Kidney epithelial cell (primary cell): ENCODE measurements around the gene NOP16. TPM values are rescaled to one million over a fixed set of nuclear protein-coding genes. Genes with fewer than 3 reads are reported as not detected.

Experiments used
- DNase-seq: peaks from one replicate; pipeline ENCODE4 v3.0.0-alpha.2; 2010; ENCODE audit warnings: low read depth
- H3K27me3 ChIP-seq: 2 replicates; pipeline ENCODE4 v1.6.0; 2011; ENCODE audit warnings: low read length; ENCODE audit not compliant: control insufficient read depth, insufficient read depth
- H3K36me3 ChIP-seq: 2 replicates; pipeline ENCODE4 v1.5.1; 2011; ENCODE audit warnings: low read length; ENCODE audit not compliant: control insufficient read depth, insufficient read depth
- H3K4me3 ChIP-seq: 2 replicates; pipeline ENCODE4 v1.5.1; 2011; ENCODE audit warnings: low read depth, mild to moderate bottlenecking, control low read depth, low read length
- CTCF ChIP-seq: IDR thresholded peaks from 2 replicates; pipeline ENCODE4 v1.5.1; 2011; ENCODE audit warnings: mild to moderate bottlenecking, moderate library complexity, low read length, control low read depth, inconsistent platforms; ENCODE audit not compliant: insufficient read depth, poor library complexity, severe bottlenecking
- total RNA-seq: library from RNA; depleted of rRNA; stranded (reverse); fragments of >200 nt; gene quantifications from 2 replicates; pipeline ENCODE4 v1.2.3, GENCODE V29; 2015

NOP16 gene
- total RNA-seq, 1 donor from 2014 or later: 17.8 TPM

- TF ChIP-seq CTCF: no peak
- DNase-seq: no peak
- Histone ChIP-seq H3K36me3 (peaks cover 2% of the 10 kb centered on the region), H3K27me3 (no peaks in the 10 kb centered on the region), H3K4me3 (no peak overlapping the region)
These were observed 5.7 kb upstream of the NOP16 start for GRCh38 chr5:176394096-176394495.

GRCh38 chr5:176392526-176392925, 4.1 kb upstream of the NOP16 start:
- TF ChIP-seq CTCF: no peak
- DNase-seq: no peak
- Histone ChIP-seq H3K4me3 (no peak overlapping the region), H3K36me3 (peaks cover 2% of the 10 kb centered on the region), H3K27me3 (no peaks in the 10 kb centered on the region)

GRCh38 chr5:176391999-176392398, 3.6 kb upstream of the NOP16 start:
- H3K36me3 ChIP-seq: peaks cover 2% of the 10 kb centered on the region

GRCh38 chr5:176391479-176391878, 3.1 kb upstream of the NOP16 start:
- no peaks in the 10 kb centered on the region for H3K27me3 ChIP-seq
- H3K4me3 ChIP-seq: no peak overlapping the region
- H3K36me3 ChIP-seq: peaks cover 2% of the 10 kb centered on the region
- no peak for TF ChIP-seq CTCF
- no peak for DNase-seq

More at GRCh38 chr5:176391999-176392398, 3.6 kb upstream of the NOP16 start:
- DNase-seq: no peak
- Histone ChIP-seq H3K4me3 (no peak overlapping the region), H3K27me3 (no peaks in the 10 kb centered on the region)
- no peak for TF ChIP-seq CTCF

GRCh38 chr5:176389135-176390123, 1.0 kb upstream of the NOP16 start:
- H3K27me3 ChIP-seq: no peaks in the 10 kb centered on the region
- H3K4me3 ChIP-seq: peak overlapping the region; percentile 99
- peaks cover 2% of the 10 kb centered on the region for H3K36me3 ChIP-seq
- no peak for DNase-seq
- no peak for TF ChIP-seq CTCF
